H9 (cell line): ENCODE measurements around the gene NEDD9. TPM values are rescaled to one million over a fixed set of nuclear protein-coding genes. Genes with fewer than 3 reads are reported as not detected.

Source experiments
- DNase-seq: peaks from one replicate; pipeline ENCODE4 v3.0.0-alpha.2; 2017
- H2AFZ ChIP-seq: one replicate; pipeline ENCODE4 v1.6.1; 2013; ENCODE audit warnings: mild to moderate bottlenecking, low read length, control low read depth, moderate library complexity
- H2AK5ac ChIP-seq: 2 replicates; pipeline ENCODE4 v1.6.1; 2013; ENCODE audit warnings: low read length, control low read depth, mixed read lengths; ENCODE audit not compliant: insufficient read length
- H2BK120ac ChIP-seq: one replicate; pipeline ENCODE4 v1.6.1; 2013; ENCODE audit warnings: low read depth, mild to moderate bottlenecking, low read length, control low read depth, inconsistent platforms; ENCODE audit not compliant: poor library complexity, severe bottlenecking
- H2BK12ac ChIP-seq: 2 replicates; pipeline ENCODE4 v1.6.1; 2013; ENCODE audit warnings: low read length, control low read depth, mixed read lengths, low read depth; ENCODE audit not compliant: insufficient read length
- H2BK15ac ChIP-seq: 2 replicates; pipeline ENCODE4 v1.6.1; 2013; ENCODE audit warnings: low read depth, low read length, control low read depth
- H2BK20ac ChIP-seq: one replicate; pipeline ENCODE4 v1.6.1; 2013; ENCODE audit warnings: low read depth, mild to moderate bottlenecking, low read length, control low read depth, inconsistent platforms; ENCODE audit not compliant: poor library complexity, severe bottlenecking
- H2BK5ac ChIP-seq: 2 replicates; pipeline ENCODE4 v1.6.1; 2013; ENCODE audit warnings: low read length, control low read depth, mixed read lengths; ENCODE audit not compliant: insufficient read length
- H3K14ac ChIP-seq: 2 replicates; pipeline ENCODE4 v1.6.1; 2013; ENCODE audit warnings: low read length, control low read depth; ENCODE audit not compliant: insufficient read depth
- H3K18ac ChIP-seq: 2 replicates; pipeline ENCODE4 v1.6.1; 2013; ENCODE audit warnings: low read depth, mild to moderate bottlenecking, mixed read lengths, low read length, control low read depth; ENCODE audit not compliant: insufficient read length
- H3K23ac ChIP-seq: 2 replicates; pipeline ENCODE4 v1.6.1; 2013; ENCODE audit warnings: low read length, control low read depth, mixed read lengths, low read depth; ENCODE audit not compliant: insufficient read length
- H3K23me2 ChIP-seq: 2 replicates; pipeline ENCODE4 v1.6.1; 2013; ENCODE audit warnings: low read depth, mild to moderate bottlenecking, mixed read lengths, low read length, control low read depth; ENCODE audit not compliant: insufficient read length, poor library complexity, severe bottlenecking
- H3K27ac ChIP-seq: 2 replicates; pipeline ENCODE4 v1.5.1; 2013; ENCODE audit warnings: low read length, control low read depth, mixed read lengths, low read depth; ENCODE audit not compliant: insufficient read length
- H3K27me3 ChIP-seq: 2 replicates; pipeline ENCODE4 v1.6.1; 2013; ENCODE audit warnings: low read length, control low read depth, inconsistent platforms; ENCODE audit not compliant: insufficient read depth
- H3K4ac ChIP-seq: 2 replicates; pipeline ENCODE4 v1.6.1; 2013; ENCODE audit warnings: low read depth, mild to moderate bottlenecking, control low read depth, inconsistent platforms, low read length, moderate library complexity
- H3K4me1 ChIP-seq: 2 replicates; pipeline ENCODE4 v1.6.1; 2013; ENCODE audit warnings: low read length, control low read depth, inconsistent platforms; ENCODE audit not compliant: insufficient read depth
- H3K4me2 ChIP-seq: 2 replicates; pipeline ENCODE4 v1.6.1; 2013; ENCODE audit warnings: low read length, control low read depth, mixed read lengths; ENCODE audit not compliant: insufficient read length, insufficient read depth
- H3K56ac ChIP-seq: 2 replicates; pipeline ENCODE4 v1.6.1; 2013; ENCODE audit warnings: low read depth, mild to moderate bottlenecking, mixed read lengths, low read length, control low read depth; ENCODE audit not compliant: insufficient read length
- H3K79me1 ChIP-seq: 2 replicates; pipeline ENCODE4 v1.6.1; 2013; ENCODE audit warnings: low read depth, mild to moderate bottlenecking, moderate library complexity, low read length, control low read depth, inconsistent platforms; ENCODE audit not compliant: insufficient read depth, poor library complexity, severe bottlenecking
- H3K79me2 ChIP-seq: 2 replicates; pipeline ENCODE4 v1.6.1; 2013; ENCODE audit warnings: low read length, control low read depth, inconsistent platforms; ENCODE audit not compliant: insufficient read depth
- H3K9ac ChIP-seq: 2 replicates; pipeline ENCODE4 v1.6.1; 2013; ENCODE audit warnings: low read length, control low read depth, mixed read lengths; ENCODE audit not compliant: insufficient read length; ENCODE audit errors: extremely low read depth
- H3K9me3 ChIP-seq: one replicate; pipeline ENCODE4 v1.6.1; 2013; ENCODE audit warnings: low read depth, low read length, inconsistent platforms; ENCODE audit not compliant: control insufficient read depth
- H3T11ph ChIP-seq: one replicate; pipeline ENCODE4 v1.6.1; 2013; ENCODE audit warnings: mild to moderate bottlenecking, low read length, control low read depth, inconsistent platforms
- H4K20me1 ChIP-seq: one replicate; pipeline ENCODE4 v1.6.1; 2013; ENCODE audit not compliant: control insufficient read depth, insufficient read length, insufficient read depth
- H4K5ac ChIP-seq: 2 replicates; pipeline ENCODE4 v1.6.1; 2013; ENCODE audit warnings: low read depth, mild to moderate bottlenecking, mixed read lengths, low read length, control low read depth; ENCODE audit not compliant: insufficient read length
- H4K8ac ChIP-seq: replicated peaks from 2 replicates; pipeline ENCODE4 v1.6.1; 2013; ENCODE audit warnings: low read length, control low read depth, mixed read lengths, low read depth; ENCODE audit not compliant: insufficient read length
- H4K91ac ChIP-seq: 2 replicates; pipeline ENCODE4 v1.6.1; 2013; ENCODE audit warnings: low read depth, mild to moderate bottlenecking, moderate library complexity, mixed read lengths, low read length, control low read depth; ENCODE audit not compliant: insufficient read length
- H3K27ac Mint-ChIP-seq, 3 experiments: 2 replicates in 2 of 3; 3 replicates in 1 of 3; pipeline ENCODE4 v1.8.0; 2020 to 2021; ENCODE audit warnings: mixed read lengths in 3 of 3, mild to moderate bottlenecking in 1 of 3, moderate library complexity in 1 of 3
- H3K27me3 Mint-ChIP-seq: 2 replicates; pipeline ENCODE4 v1.8.0; 2021; ENCODE audit warnings: low read depth, mild to moderate bottlenecking, moderate library complexity, mixed read lengths
- H3K36me3 Mint-ChIP-seq, 3 experiments: 2 replicates in 2 of 3; 3 replicates in 1 of 3; pipeline ENCODE4 v1.8.0; 2020 to 2021; ENCODE audit warnings: low read depth in 3 of 3, mixed read lengths in 3 of 3; ENCODE audit not compliant: insufficient read depth in 1 of 3
- H3K4me1 Mint-ChIP-seq, 2 experiments: 2 replicates each; pipeline ENCODE4 v1.8.0; 2020; ENCODE audit warnings: mixed read lengths in 2 of 2
- H3K4me3 Mint-ChIP-seq, 2 experiments: 2 replicates in 1 of 2; 3 replicates in 1 of 2; pipeline ENCODE4 v1.8.0; 2020 to 2021; ENCODE audit warnings: mild to moderate bottlenecking in 2 of 2, mixed read lengths in 2 of 2, moderate library complexity in 1 of 2
- H3K9me3 Mint-ChIP-seq, 2 experiments: 2 replicates in 1 of 2; 3 replicates in 1 of 2; pipeline ENCODE4 v1.8.0; 2020; ENCODE audit warnings: mild to moderate bottlenecking in 2 of 2, mixed read lengths in 2 of 2, moderate library complexity in 1 of 2
- WGBS: extraction: QIAGEN DNeasy Blood & Tissue Kit; methylation state at CpG from one replicate; pipeline ENCODE4 v1.1.7; 2013; ENCODE audit warnings: missing lambda C conversion rate, low lambda C conversion rate, mixed read lengths; ENCODE audit not compliant: insufficient read length; ENCODE audit errors: extremely low coverage; 5-methylcytosine and 5-hydroxymethylcytosine counted together
- total RNA-seq: library from RNA; stranded (reverse); gene quantifications from 2 replicates; pipeline ENCODE4 v1.2.1, GENCODE V29; 2021
- TF ChIP-seq, protein P1 (sequence below): fragments of 200-600 bp; sonication (generic); conservative IDR thresholded peaks from 3 replicates; pipeline ENCODE4 v1.8.0; 2021; ENCODE audit warnings: antibody characterized with exemption, mild to moderate bottlenecking

The NEDD9 gene
- total RNA-seq, 1 experiment from 2014 or later = 5.5 TPM

DNA sequence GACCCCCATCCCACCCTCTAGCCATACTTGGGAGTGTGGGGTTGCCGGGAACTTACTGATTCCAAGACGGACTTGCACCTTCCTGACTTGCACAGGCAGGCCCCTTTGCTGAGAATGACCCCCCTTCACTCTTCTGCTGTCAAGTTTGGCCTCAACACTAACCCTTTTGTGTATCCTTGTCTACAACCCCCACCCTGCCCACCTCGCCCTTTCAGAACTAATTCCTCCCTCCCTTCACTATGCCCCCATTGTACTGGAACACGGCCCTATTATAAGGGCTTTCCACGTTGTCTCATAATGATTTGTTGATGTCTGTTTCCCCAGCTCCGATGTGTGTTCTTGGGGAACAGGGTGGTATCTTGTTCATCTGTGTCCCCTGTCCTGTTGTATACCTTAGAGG is 4.4 kb upstream of the NEDD9 start:
- H4K91ac ChIP-seq = no peak overlapping the region
- H3K4me1 ChIP-seq = peaks cover 2% of the 10 kb centered on the region; the same call in 1 of the 2 replicates
- no peak overlapping the region for H3K27ac ChIP-seq
- no peak overlapping the region for H2AFZ ChIP-seq
- H4K20me1 ChIP-seq = no peaks in the 10 kb centered on the region
- no peaks in the 10 kb centered on the region for H3K27me3 ChIP-seq
- H3K14ac ChIP-seq = no peak overlapping the region
- no peak overlapping the region for H3K4ac ChIP-seq
- Mint-ChIP-seq H3K4me3 (no peak overlapping the region), H3K27me3 (peaks cover 2% of the 10 kb centered on the region), H3K36me3 (0 out of 7 replicates have a peak, but pooled peaks cover 0 to 2% (median 0%) of the 10 kb centered on the region in 3 experiments), H3K9me3 (no peaks in the 10 kb centered on the region), H3K4me1 (peaks cover 19 to 24% of the 10 kb centered on the region in 2 experiments), H3K27ac (no peak overlapping the region)
- no peak overlapping the region for H4K5ac ChIP-seq
- H2BK120ac ChIP-seq = no peak overlapping the region
- H2BK5ac ChIP-seq = no peak overlapping the region
- no peak overlapping the region for H3K9ac ChIP-seq
- TF ChIP-seq, protein P1, sequence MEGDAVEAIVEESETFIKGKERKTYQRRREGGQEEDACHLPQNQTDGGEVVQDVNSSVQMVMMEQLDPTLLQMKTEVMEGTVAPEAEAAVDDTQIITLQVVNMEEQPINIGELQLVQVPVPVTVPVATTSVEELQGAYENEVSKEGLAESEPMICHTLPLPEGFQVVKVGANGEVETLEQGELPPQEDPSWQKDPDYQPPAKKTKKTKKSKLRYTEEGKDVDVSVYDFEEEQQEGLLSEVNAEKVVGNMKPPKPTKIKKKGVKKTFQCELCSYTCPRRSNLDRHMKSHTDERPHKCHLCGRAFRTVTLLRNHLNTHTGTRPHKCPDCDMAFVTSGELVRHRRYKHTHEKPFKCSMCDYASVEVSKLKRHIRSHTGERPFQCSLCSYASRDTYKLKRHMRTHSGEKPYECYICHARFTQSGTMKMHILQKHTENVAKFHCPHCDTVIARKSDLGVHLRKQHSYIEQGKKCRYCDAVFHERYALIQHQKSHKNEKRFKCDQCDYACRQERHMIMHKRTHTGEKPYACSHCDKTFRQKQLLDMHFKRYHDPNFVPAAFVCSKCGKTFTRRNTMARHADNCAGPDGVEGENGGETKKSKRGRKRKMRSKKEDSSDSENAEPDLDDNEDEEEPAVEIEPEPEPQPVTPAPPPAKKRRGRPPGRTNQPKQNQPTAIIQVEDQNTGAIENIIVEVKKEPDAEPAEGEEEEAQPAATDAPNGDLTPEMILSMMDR = no peak
- no peak overlapping the region for H3K18ac ChIP-seq
- H3K23me2 ChIP-seq = peaks cover 10% of the 10 kb centered on the region
- no peaks in the 10 kb centered on the region for H3K9me3 ChIP-seq
- no peak overlapping the region for H2BK20ac ChIP-seq
- WGBS = no CpG with 5 or more reads among the region's 6 CpGs
- H4K8ac ChIP-seq = no peak overlapping the region
- no peak overlapping the region for H2AK5ac ChIP-seq
- H2BK15ac ChIP-seq = no peak overlapping the region
- H3K4me2 ChIP-seq = no peak overlapping the region
- H3K79me1 ChIP-seq = no peaks in the 10 kb centered on the region
- H3T11ph ChIP-seq = no peak overlapping the region
- H3K79me2 ChIP-seq = no peaks in the 10 kb centered on the region
- no peak overlapping the region for H2BK12ac ChIP-seq
- DNase-seq = no peak
- H3K23ac ChIP-seq = no peak overlapping the region
- H3K56ac ChIP-seq = no peak overlapping the region
